VCaP (cell line): ENCODE data around the gene TSPAN17.

Source experiments
- H3K27ac ChIP-seq: fragments of 450-650 bp; 2 replicates; pipeline ENCODE4 v1.5.1; 2017
- CTCF ChIP-seq: fragments of 450-650 bp; conservative IDR thresholded peaks from 2 replicates; pipeline ENCODE4 v1.5.1; 2017; ENCODE audit warnings: mild to moderate bottlenecking, moderate library complexity

TSPAN17 gene

GRCh38 chr5:176663566-176663965 lies 16.3 kb downstream of the TSPAN17 start:
- H3K27ac ChIP-seq: no peak overlapping the region
- no peak for TF ChIP-seq CTCF

DNA sequence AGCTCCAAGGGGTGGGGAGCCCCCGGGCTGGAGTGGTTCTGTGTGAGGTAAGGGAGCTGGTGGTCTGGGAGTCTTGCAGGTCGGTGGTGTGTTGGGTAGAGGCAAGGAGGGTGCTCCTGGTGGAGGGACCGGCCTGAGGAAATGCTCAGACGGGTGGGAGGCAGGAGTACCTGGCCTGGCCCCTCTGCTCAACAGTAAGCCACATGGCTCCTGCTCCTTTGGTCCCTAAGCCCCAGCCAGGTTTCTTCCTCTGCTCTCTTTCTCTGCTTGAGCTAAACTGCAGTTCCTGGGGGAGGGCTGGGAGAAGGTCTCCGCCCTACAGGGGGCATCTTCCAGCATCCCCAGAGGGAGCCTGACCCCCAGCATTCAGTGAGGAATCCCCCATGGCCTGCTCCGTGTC lies 17.2 kb downstream of the TSPAN17 start:
- no peak overlapping the region for H3K27ac ChIP-seq
- no peak for TF ChIP-seq CTCF

DNA sequence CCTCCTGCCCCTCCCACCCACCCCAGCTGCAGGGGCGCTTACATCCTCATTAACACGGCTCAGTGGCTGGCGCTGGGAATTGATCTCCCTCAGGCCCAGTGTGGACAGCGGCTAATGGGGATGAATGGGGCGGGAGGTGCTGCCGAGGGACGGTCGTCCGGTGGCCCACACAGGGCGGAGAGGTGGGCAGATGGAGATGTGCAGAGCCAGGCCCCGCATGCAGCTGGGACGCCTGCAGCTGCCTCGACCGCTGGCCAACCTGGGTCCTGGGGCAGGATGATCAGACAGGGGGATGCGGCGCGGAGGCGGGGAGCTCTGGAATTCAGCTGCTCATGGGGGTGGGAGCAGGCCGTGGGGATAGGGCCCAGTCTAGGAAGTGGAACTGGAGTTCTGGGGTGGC lies 17.6 kb downstream of the TSPAN17 start:
- TF ChIP-seq CTCF: no peak

GRCh38 chr5:176665517-176665916 lies 18.2 kb downstream of the TSPAN17 start:
- no peak for TF ChIP-seq CTCF
- H3K27ac ChIP-seq: no peak overlapping the region

More for the DNA sequence above, 17.6 kb downstream of the TSPAN17 start:
- H3K27ac ChIP-seq: no peak overlapping the region

- no peak overlapping the region for H3K27ac ChIP-seq
- TF ChIP-seq CTCF: no peak
These were observed 20.4 kb downstream of the TSPAN17 start for GRCh38 chr5:176667637-176668036.

GRCh38 chr5:176670449-176670848 lies 23.2 kb downstream of the TSPAN17 start:
- H3K27ac ChIP-seq: no peak overlapping the region
- TF ChIP-seq CTCF: no peak

GRCh38 chr5:176671399-176671798 lies 24.1 kb downstream of the TSPAN17 start:
- TF ChIP-seq CTCF: no peak
- no peak overlapping the region for H3K27ac ChIP-seq
